LNCAP (cell line): ENCODE data around the gene TDRD15.

Experiments
- TF ChIP-seq, protein P1 (sequence below): fragments of 450-650 bp; IDR thresholded peaks from 2 replicates; pipeline ENCODE4 v1.5.1; 2017; ENCODE audit warnings: mild to moderate bottlenecking

TDRD15 gene

DNA sequence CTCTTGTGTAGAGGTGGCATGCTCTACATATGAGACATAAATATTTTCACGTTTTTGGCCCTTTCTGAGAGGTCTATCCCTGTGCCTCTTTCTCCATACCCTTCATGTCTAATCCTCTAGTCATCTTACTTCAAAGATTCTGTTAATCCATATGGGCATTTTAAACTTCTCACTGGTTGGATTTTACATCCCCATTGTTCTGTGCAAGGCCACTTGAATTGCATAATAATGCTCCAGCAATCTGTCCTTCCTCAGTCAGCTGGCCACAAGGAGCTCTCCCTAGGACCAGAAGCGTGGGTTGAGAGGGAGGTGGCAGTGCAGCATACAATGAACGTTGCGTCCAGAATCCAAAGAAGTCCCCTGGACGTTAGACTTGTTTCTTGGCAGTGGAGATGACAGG lies 58.2 kb downstream of the TDRD15 start:
- TF ChIP-seq, protein P1, sequence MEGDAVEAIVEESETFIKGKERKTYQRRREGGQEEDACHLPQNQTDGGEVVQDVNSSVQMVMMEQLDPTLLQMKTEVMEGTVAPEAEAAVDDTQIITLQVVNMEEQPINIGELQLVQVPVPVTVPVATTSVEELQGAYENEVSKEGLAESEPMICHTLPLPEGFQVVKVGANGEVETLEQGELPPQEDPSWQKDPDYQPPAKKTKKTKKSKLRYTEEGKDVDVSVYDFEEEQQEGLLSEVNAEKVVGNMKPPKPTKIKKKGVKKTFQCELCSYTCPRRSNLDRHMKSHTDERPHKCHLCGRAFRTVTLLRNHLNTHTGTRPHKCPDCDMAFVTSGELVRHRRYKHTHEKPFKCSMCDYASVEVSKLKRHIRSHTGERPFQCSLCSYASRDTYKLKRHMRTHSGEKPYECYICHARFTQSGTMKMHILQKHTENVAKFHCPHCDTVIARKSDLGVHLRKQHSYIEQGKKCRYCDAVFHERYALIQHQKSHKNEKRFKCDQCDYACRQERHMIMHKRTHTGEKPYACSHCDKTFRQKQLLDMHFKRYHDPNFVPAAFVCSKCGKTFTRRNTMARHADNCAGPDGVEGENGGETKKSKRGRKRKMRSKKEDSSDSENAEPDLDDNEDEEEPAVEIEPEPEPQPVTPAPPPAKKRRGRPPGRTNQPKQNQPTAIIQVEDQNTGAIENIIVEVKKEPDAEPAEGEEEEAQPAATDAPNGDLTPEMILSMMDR: no peak

DNA sequence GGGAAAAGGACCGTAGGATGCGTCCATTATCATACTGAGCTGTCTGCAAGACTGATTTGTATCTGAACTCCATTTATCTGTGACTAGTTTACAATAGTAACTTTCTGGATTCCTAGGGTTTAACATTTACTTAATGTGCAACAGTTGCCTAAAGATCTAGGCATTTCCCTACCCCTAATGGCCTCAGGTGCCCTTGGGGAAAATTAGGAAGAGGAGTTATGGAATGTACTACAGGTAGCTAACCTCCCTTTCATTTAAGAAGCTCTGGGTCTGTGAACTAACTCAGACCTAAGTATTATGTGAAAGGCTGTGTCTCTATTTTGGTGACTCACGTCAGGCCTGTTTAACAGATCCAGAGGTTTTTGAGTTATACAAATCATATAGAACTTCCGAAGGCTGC lies 59.5 kb downstream of the TDRD15 start:
- TF ChIP-seq, protein P1: no peak

- TF ChIP-seq, protein P1: no peak
Measured at GRCh38 chr2:21183726-21184125, 60.0 kb downstream of the TDRD15 start.

DNA sequence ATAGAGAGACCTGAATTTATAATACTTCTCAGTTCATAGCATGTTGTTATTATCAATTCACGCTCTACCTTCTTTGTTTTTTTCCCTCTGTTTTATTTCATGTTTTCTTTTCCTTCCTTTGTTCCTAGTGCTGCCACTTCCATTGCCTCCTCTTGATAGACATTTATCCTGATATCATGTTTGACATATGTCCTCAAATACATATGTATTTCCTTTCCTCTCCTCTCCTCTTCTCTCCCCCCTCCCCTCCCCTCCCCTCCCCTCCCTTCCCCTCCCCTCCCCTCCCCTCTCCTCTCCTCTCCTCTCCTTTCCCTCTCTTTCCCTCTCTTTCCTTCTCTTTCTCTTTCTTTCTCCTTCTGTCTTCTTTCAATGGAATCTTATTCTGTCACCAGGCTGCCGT lies 67.8 kb downstream of the TDRD15 start:
- TF ChIP-seq, protein P1: no peak
